Measurements from ENCODE around the gene ZNF512. TPM values are rescaled to one million over a fixed set of nuclear protein-coding genes. Genes with fewer than 3 reads are reported as not detected.
A peak's percentile ranks its signal among the peaks of the same experiment; 100 is the strongest.

Gene ZNF512
- polyA plus RNA-seq, 1 of the 3 experiments (the other 2 are of a cell fraction), result 22.3 TPM

- TF ChIP-seq, protein P1, sequence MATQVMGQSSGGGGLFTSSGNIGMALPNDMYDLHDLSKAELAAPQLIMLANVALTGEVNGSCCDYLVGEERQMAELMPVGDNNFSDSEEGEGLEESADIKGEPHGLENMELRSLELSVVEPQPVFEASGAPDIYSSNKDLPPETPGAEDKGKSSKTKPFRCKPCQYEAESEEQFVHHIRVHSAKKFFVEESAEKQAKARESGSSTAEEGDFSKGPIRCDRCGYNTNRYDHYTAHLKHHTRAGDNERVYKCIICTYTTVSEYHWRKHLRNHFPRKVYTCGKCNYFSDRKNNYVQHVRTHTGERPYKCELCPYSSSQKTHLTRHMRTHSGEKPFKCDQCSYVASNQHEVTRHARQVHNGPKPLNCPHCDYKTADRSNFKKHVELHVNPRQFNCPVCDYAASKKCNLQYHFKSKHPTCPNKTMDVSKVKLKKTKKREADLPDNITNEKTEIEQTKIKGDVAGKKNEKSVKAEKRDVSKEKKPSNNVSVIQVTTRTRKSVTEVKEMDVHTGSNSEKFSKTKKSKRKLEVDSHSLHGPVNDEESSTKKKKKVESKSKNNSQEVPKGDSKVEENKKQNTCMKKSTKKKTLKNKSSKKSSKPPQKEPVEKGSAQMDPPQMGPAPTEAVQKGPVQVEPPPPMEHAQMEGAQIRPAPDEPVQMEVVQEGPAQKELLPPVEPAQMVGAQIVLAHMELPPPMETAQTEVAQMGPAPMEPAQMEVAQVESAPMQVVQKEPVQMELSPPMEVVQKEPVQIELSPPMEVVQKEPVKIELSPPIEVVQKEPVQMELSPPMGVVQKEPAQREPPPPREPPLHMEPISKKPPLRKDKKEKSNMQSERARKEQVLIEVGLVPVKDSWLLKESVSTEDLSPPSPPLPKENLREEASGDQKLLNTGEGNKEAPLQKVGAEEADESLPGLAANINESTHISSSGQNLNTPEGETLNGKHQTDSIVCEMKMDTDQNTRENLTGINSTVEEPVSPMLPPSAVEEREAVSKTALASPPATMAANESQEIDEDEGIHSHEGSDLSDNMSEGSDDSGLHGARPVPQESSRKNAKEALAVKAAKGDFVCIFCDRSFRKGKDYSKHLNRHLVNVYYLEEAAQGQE (IDR thresholded peaks at IDR 0.05; ENCODE audit: low read depth, low read length), result 0 out of 2 replicates have a peak, but pooled peaks have one; percentile 24
- peak; percentile 66; the same call in 1 of the 2 replicates for TF ChIP-seq NFIC (IDR thresholded peaks at IDR 0.05; ENCODE audit: borderline replicate concordance)
- peak in 1 of 2 experiments; percentile 70; a peak in 2 of 4 replicates for TF ChIP-seq EP300 (IDR thresholded peaks at IDR 0.05; ENCODE audit: borderline replicate concordance in 1 of 2, low read depth in 1 of 2, low read length in 1 of 2)
- no peak; the same call in 1 of the 2 replicates for TF ChIP-seq TAF1 (IDR thresholded peaks at IDR 0.05; ENCODE audit: borderline replicate concordance, low read depth, low read length)
- peak; percentile 77; the same call in 1 of the 2 replicates for TF ChIP-seq RXRA (IDR thresholded peaks at IDR 0.05; ENCODE audit: borderline replicate concordance, low read depth)
- TF ChIP-seq FOXJ3 (CRISPR knock-in tag; IDR thresholded peaks at IDR 0.05), result no peak
- TF ChIP-seq, protein P2, sequence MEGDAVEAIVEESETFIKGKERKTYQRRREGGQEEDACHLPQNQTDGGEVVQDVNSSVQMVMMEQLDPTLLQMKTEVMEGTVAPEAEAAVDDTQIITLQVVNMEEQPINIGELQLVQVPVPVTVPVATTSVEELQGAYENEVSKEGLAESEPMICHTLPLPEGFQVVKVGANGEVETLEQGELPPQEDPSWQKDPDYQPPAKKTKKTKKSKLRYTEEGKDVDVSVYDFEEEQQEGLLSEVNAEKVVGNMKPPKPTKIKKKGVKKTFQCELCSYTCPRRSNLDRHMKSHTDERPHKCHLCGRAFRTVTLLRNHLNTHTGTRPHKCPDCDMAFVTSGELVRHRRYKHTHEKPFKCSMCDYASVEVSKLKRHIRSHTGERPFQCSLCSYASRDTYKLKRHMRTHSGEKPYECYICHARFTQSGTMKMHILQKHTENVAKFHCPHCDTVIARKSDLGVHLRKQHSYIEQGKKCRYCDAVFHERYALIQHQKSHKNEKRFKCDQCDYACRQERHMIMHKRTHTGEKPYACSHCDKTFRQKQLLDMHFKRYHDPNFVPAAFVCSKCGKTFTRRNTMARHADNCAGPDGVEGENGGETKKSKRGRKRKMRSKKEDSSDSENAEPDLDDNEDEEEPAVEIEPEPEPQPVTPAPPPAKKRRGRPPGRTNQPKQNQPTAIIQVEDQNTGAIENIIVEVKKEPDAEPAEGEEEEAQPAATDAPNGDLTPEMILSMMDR (IDR thresholded peaks at IDR 0.05), result no peak
- peak; percentile 38; the same call in 1 of the 2 replicates for TF ChIP-seq TEAD4 (IDR thresholded peaks at IDR 0.05; ENCODE audit: borderline replicate concordance, insufficient read depth)
- peak; percentile 60; the same call in 1 of the 2 replicates for TF ChIP-seq MEF2A (IDR thresholded peaks at IDR 0.05; ENCODE audit: borderline replicate concordance, low read depth)
- TF ChIP-seq GATA2 (CRISPR knock-in tag; IDR thresholded peaks at IDR 0.05), result no peak
- no peak for TF ChIP-seq SMC3 (IDR thresholded peaks at IDR 0.05; ENCODE audit: low read depth, low read length)
- TF ChIP-seq GABPA (IDR thresholded peaks at IDR 0.05; ENCODE audit: low read depth), result no peak
- peak; percentile 51; the same call in 1 of the 2 replicates for TF ChIP-seq PBX3 (IDR thresholded peaks at IDR 0.05)
- TF ChIP-seq ELF1 (IDR thresholded peaks at IDR 0.05), result no peak
- peak; percentile 22; the same call in 1 of the 2 replicates for TF ChIP-seq SIN3A (IDR thresholded peaks at IDR 0.05; ENCODE audit: borderline replicate concordance, low read depth, low read length)
- no peak for TF ChIP-seq RFX5 (IDR thresholded peaks at IDR 0.05; ENCODE audit: low read length)
- TF ChIP-seq EZH2phosphoT487 (IDR thresholded peaks at IDR 0.05; ENCODE audit: borderline replicate concordance, low read depth), result no peak
- TF ChIP-seq TCF12 (IDR thresholded peaks at IDR 0.05), result peak; percentile 76
- peak; percentile 89 for TF ChIP-seq JUND (IDR thresholded peaks at IDR 0.05)
- no peak; the same call in 1 of the 2 replicates for TF ChIP-seq MAX (IDR thresholded peaks at IDR 0.05; ENCODE audit: low read depth)
Measured at GRCh38 chr2:27627963-27628766, 45.3 kb downstream of the ZNF512 start (continued).
